Activated CD4-positive, alpha-beta T cell treated with anti-CD3 and anti-CD28 coated beads for 36 hours (primary cell): ENCODE measurements around the gene BBS4. TPM values are rescaled to one million over a fixed set of nuclear protein-coding genes. Genes with fewer than 3 reads are reported as not detected.

Experiments used
- ATAC-seq: fragments of 200-7000 bp; cut with Tn5 transposase; one replicate; pipeline ENCODE4 v1.10.0; 2021; ENCODE audit warnings: mild to moderate bottlenecking, moderate library complexity
- CTCF ChIA-PET: fragments of 350-600 bp; sonication (Branson Sonifier 250); formaldehyde crosslinking; loops from one replicate; lab custom pipeline; 2021; ENCODE audit warnings: antibody characterized with exemption; lab: Charles Lee
- POLR2A ChIA-PET: fragments of 350-600 bp; sonication (Branson Sonifier 250); formaldehyde crosslinking; loops from one replicate; lab custom pipeline; 2021; ENCODE audit warnings: antibody characterized with exemption, inconsistent platforms; lab: Charles Lee
- DNase-seq: peaks from one replicate; pipeline ENCODE4 v3.0.0-alpha.2; 2020
- H3K27ac Mint-ChIP-seq: one replicate; pipeline ENCODE4 v1.8.0; 2021; ENCODE audit warnings: mixed read lengths
- H3K27me3 Mint-ChIP-seq: one replicate; pipeline ENCODE4 v1.8.0; 2021; ENCODE audit warnings: mixed read lengths
- H3K36me3 Mint-ChIP-seq: one replicate; pipeline ENCODE4 v1.8.0; 2021; ENCODE audit warnings: low read depth, mixed read lengths
- H3K4me1 Mint-ChIP-seq: one replicate; pipeline ENCODE4 v1.8.0; 2021; ENCODE audit warnings: mixed read lengths
- H3K4me3 Mint-ChIP-seq: one replicate; pipeline ENCODE4 v1.8.0; 2021; ENCODE audit warnings: mild to moderate bottlenecking, moderate library complexity, mixed read lengths
- H3K9me3 Mint-ChIP-seq: one replicate; pipeline ENCODE4 v1.8.0; 2021; ENCODE audit warnings: low read depth, mixed read lengths
- intact Hi-C, 2 experiments: fragments of 100-400 bp; cut with DNase I in 1 of 2; cut with micrococcal nuclease in 1 of 2; formaldehyde crosslinking; loops; one replicate each; pipeline versions ENCODE4 v1.14.2 to v1.15.1; 2022 to 2024; cut with DNase I, micrococcal nuclease
- total RNA-seq, 2 experiments: library from RNA; stranded (reverse); gene quantifications; one replicate each; pipeline ENCODE4 v1.2.3, GENCODE V29; 2021

BBS4 gene
- total RNA-seq, 2 experiments from 2014 or later: 13.7 to 14.9 TPM

- ChIA-PET CTCF (interaction anchor here (0.6 to 4.0 kb wide), 6 partner anchors 10 to 316 kb away, joined by 3 to 14 read pairs (median 4); no protein-coding TSS in a partner anchor), POLR2A (interaction anchor here (0.6 kb wide), 1 partner anchor 10 kb away, joined by 3 read pairs; no protein-coding TSS in a partner anchor)
- Mint-ChIP-seq H3K27ac (peak within 1 kb of the TSS; percentile 99), H3K9me3 (no peaks in the 10 kb centered on the region), H3K36me3 (peaks cover 30% of the 10 kb centered on the region), H3K4me1 (peaks cover 58% of the 10 kb centered on the region), H3K27me3 (no peaks in the 10 kb centered on the region), H3K4me3 (peak within 1 kb of the TSS; percentile 97)
- DNase-seq (peak; percentile 95), ATAC-seq (peak; percentile 80)
- intact Hi-C loops: loop anchor here (1.0 to 10.0 kb wide), 20 partner anchors 13 to 1211 kb away; partner anchors contain the start of genes BBS4 (in 2 of the 2), HIGD2B (in 2 of the 2), ARIH1 (in 1 of the 2) and HEXA (in 1 of the 2)
Measured at GRCh38 chr15:72783640-72784455, 97.8 kb downstream of the BBS4 start, which contains the start of gene ADPGK. Gene ADPGK (minus strand): TSS chr15:72783758. CDS start chr15:72783691, 67 bp downstream.

GRCh38 chr15:72784456-72784876 lies 98.5 kb downstream of the BBS4 start:
- Mint-ChIP-seq H3K36me3 (peaks cover 27% of the 10 kb centered on the region), H3K27ac (peak overlapping the region; percentile 93), H3K4me1 (peaks cover 55% of the 10 kb centered on the region), H3K4me3 (peak overlapping the region; percentile 97), H3K27me3 (no peaks in the 10 kb centered on the region), H3K9me3 (no peaks in the 10 kb centered on the region)
- CTCF ChIA-PET: interaction anchor here (0.5 to 4.0 kb wide), 9 partner anchors 10 to 426 kb away, joined by 3 to 14 read pairs (median 4); no protein-coding TSS in a partner anchor
- intact Hi-C loops: loop anchor here (1.0 to 10.0 kb wide), 7 partner anchors 42 to 1210 kb away; partner anchors contain the start of genes BBS4 (in 1 of the 2), HIGD2B (in 1 of the 2), NEO1 (in 1 of the 2) and PML (in 1 of the 2)
- POLR2A ChIA-PET: interaction anchor here (0.6 kb wide), 1 partner anchor 10 kb away, joined by 3 read pairs; no protein-coding TSS in a partner anchor
- ATAC-seq (peak; percentile 43), DNase-seq (no peak)

DNA sequence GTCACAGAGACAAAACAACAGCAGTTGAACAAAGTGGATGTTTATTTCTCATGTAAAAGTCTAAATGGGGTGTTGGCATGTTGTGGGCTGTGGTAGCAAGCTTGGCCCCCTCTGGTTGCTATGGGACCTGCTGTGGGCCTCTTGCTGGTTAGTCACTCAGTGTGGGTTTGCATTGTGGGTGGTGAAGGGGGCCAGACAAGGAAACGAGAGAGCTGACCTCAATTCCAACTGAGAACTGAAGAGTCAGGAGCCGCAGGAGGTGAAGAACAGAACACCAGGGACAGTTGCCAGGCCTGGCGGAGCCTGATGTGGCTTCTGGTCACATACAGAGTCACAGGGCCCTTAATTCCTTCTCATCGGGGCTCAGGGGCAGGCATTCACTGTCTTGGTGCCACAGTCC lies 99.4 kb downstream of the BBS4 start:
- DNase-seq (peak; percentile 78), ATAC-seq (peak; percentile 16)
- peaks cover 20% of the 10 kb centered on the region for H3K36me3 Mint-ChIP-seq
- H3K4me1 Mint-ChIP-seq: peaks cover 46% of the 10 kb centered on the region
- POLR2A ChIA-PET: interaction anchor here (0.6 kb wide), 1 partner anchor 45 kb away, joined by 3 read pairs; no protein-coding TSS in a partner anchor
- CTCF ChIA-PET: interaction anchor here (0.8 to 4.0 kb wide), 6 partner anchors 9 to 1209 kb away, joined by 3 to 14 read pairs (median 4); no protein-coding TSS in a partner anchor
- intact Hi-C loops: loop anchor here (2.0 to 10.0 kb wide), 3 partner anchors 99 to 1209 kb away; partner anchors contain the start of genes BBS4 (in 1 of the 2), HIGD2B (in 1 of the 2), PML (in 1 of the 2) and STOML1 (in 1 of the 2)
- peak overlapping the region; percentile 93 for H3K27ac Mint-ChIP-seq
- peak overlapping the region; percentile 14 for H3K4me3 Mint-ChIP-seq
- H3K27me3 Mint-ChIP-seq: no peaks in the 10 kb centered on the region
- H3K9me3 Mint-ChIP-seq: no peaks in the 10 kb centered on the region

DNA sequence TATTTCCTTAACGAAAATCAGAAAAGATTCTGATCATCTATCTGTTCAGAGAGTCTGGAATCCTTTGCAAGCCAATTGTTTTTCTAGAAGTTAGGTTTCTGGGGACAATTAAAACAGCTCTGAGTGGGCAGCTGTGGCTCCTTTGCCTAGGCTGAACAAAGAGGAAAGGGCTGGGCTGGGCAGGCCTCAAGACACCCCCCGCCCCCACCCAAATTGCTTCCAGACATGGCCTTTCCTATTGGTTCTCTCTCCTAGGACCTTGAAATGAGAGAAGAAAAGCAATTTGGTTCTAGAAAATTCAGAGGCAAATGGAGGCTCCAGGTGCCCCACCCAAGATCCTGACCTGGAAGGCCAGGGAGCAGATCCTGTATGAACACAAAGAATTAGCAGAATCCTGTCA lies 99.8 kb downstream of the BBS4 start:
- no peaks in the 10 kb centered on the region for H3K27me3 Mint-ChIP-seq
- H3K4me3 Mint-ChIP-seq: no peak overlapping the region
- H3K9me3 Mint-ChIP-seq: no peaks in the 10 kb centered on the region
- DNase-seq (no peak), ATAC-seq (no peak)
- H3K36me3 Mint-ChIP-seq: peaks cover 18% of the 10 kb centered on the region
- intact Hi-C loops: loop anchor here (2.0 to 10.0 kb wide), 3 partner anchors 99 to 1209 kb away; partner anchors contain the start of genes BBS4 (in 1 of the 2), HIGD2B (in 1 of the 2), PML (in 1 of the 2) and STOML1 (in 1 of the 2)
- CTCF ChIA-PET: interaction anchor here (0.9 to 4.0 kb wide), 3 partner anchors 8 to 12 kb away, joined by 3 to 14 read pairs (median 6); no protein-coding TSS in a partner anchor
- no peak overlapping the region for H3K27ac Mint-ChIP-seq
- POLR2A ChIA-PET: interaction anchor here (0.6 kb wide), 1 partner anchor 45 kb away, joined by 3 read pairs; no protein-coding TSS in a partner anchor
- H3K4me1 Mint-ChIP-seq: peaks cover 43% of the 10 kb centered on the region

DNA sequence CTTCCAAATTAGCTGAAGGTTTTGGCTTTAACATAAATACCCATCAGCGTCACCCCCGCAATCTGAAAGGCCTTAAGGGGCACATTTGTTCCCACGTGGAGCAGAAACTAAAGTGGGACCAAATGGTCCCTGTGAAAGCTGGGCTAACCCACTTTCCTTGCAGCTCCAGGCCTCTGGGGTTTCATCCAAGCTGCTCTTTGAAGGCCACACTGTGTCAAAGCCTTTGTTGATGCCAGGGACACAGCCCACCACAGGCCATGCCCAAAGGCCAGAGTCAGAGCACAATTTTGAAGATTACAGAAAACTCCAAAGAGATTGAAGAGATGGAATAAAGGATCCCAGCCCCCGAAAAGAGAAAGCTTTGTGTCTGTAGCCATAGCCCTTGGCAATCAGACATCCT lies 100.2 kb downstream of the BBS4 start:
- H3K4me3 Mint-ChIP-seq: no peak overlapping the region
- H3K4me1 Mint-ChIP-seq: peaks cover 39% of the 10 kb centered on the region
- CTCF ChIA-PET: interaction anchor here (4.0 kb wide), 1 partner anchor 10 kb away, joined by 14 read pairs; no protein-coding TSS in a partner anchor
- ATAC-seq (no peak), DNase-seq (no peak)
- H3K27ac Mint-ChIP-seq: peak overlapping the region; percentile 40
- intact Hi-C loops: loop anchor here (10.0 kb wide), 2 partner anchors 489 to 1209 kb away; partner anchors contain the start of genes PML (in 1 of the 2) and STOML1 (in 1 of the 2)
- H3K36me3 Mint-ChIP-seq: peaks cover 14% of the 10 kb centered on the region
- POLR2A ChIA-PET: no interaction called here
- H3K27me3 Mint-ChIP-seq: no peaks in the 10 kb centered on the region
- H3K9me3 Mint-ChIP-seq: no peaks in the 10 kb centered on the region

GRCh38 chr15:72786676-72787345 lies 100.8 kb downstream of the BBS4 start:
- no peak overlapping the region for H3K4me3 Mint-ChIP-seq

GRCh38 chr15:72787526-72787925 lies 101.5 kb downstream of the BBS4 start:
- peaks cover 2% of the 10 kb centered on the region for H3K27me3 Mint-ChIP-seq
- no peaks in the 10 kb centered on the region for H3K9me3 Mint-ChIP-seq
- ChIA-PET CTCF (interaction anchor here (4.0 kb wide), 1 partner anchor 9 kb away, joined by 14 read pairs; no protein-coding TSS in a partner anchor), POLR2A (no interaction called here)
- no peak overlapping the region for H3K4me3 Mint-ChIP-seq
- intact Hi-C loops: loop anchor here (10.0 kb wide), 2 partner anchors 487 to 1207 kb away; partner anchors contain the start of genes PML (in 1 of the 2) and STOML1 (in 1 of the 2)
- H3K4me1 Mint-ChIP-seq: peaks cover 28% of the 10 kb centered on the region
- H3K36me3 Mint-ChIP-seq: peaks cover 5% of the 10 kb centered on the region
- ATAC-seq: no peak
- no peak overlapping the region for H3K27ac Mint-ChIP-seq
- DNase-seq: no peak

More at GRCh38 chr15:72786676-72787345, 100.8 kb downstream of the BBS4 start:
- CTCF ChIA-PET: interaction anchor here (0.6 to 4.0 kb wide), 2 partner anchors 10 to 120 kb away, joined by 3 to 14 read pairs; no protein-coding TSS in a partner anchor
- ATAC-seq (no peak), DNase-seq (peak; percentile 16)
- intact Hi-C loops: loop anchor here (10.0 kb wide), 2 partner anchors 488 to 1208 kb away; partner anchors contain the start of genes PML (in 1 of the 2) and STOML1 (in 1 of the 2)
- Mint-ChIP-seq H3K27me3 (no peaks in the 10 kb centered on the region), H3K9me3 (no peaks in the 10 kb centered on the region), H3K4me1 (peaks cover 33% of the 10 kb centered on the region), H3K27ac (peak overlapping the region; percentile 40), H3K36me3 (peaks cover 8% of the 10 kb centered on the region)
- POLR2A ChIA-PET: no interaction called here

Other genes starting within 250 kb of the BBS4 start
- gene ARIH1, start 211.9 kb upstream of the BBS4 start, total RNA-seq: 100 to 1,000 TPM; 177 to 195 TPM
- gene GOLGA6B, start 31.5 kb upstream of the BBS4 start, total RNA-seq: not detected
- gene HIGD2B, start within 50 bp of the BBS4 start, total RNA-seq: not detected
- gene ADPGK, start 97.6 kb downstream of the BBS4 start, total RNA-seq: 10 to 100 TPM; 58.0 to 70.8 TPM